H1 (cell line): Measurements from ENCODE around the gene PIK3R6. TPM values are rescaled to one million over a fixed set of nuclear protein-coding genes. Genes with fewer than 3 reads are reported as not detected.
A peak's percentile ranks its signal among the peaks of the same experiment; 100 is the strongest.

Experiments
- CTCF ChIA-PET: fragments of 300-600 bp; sonication (Branson Sonifier 250); formaldehyde crosslinking; loops from one replicate; lab custom pipeline; 2021; ENCODE audit not compliant: partially characterized antibody; lab: Charles Lee
- POLR2A ChIA-PET: fragments of 300-600 bp; sonication (Branson Sonifier 250); formaldehyde crosslinking; loops from one replicate; lab custom pipeline; 2021; ENCODE audit warnings: inconsistent platforms; ENCODE audit not compliant: partially characterized antibody; lab: Charles Lee
- DNase-seq, 2 experiments: peaks; one replicate each; pipeline versions ENCODE4 v3.0.0 to v3.0.0-alpha.2; 2010 to 2022; ENCODE audit warnings: low spot score in 2 of 2, low read depth in 1 of 2, mixed read lengths in 1 of 2
- FAIRE-seq: peaks from 2 replicates; lab custom pipeline; 2011; peaks lifted over from hg19 to GRCh38; lab: Jason Lieb, UNC
- H2AFZ ChIP-seq: 2 replicates; pipeline ENCODE4 v1.8.1; 2012; ENCODE audit warnings: low read length, inconsistent platforms
- H2AK5ac ChIP-seq: 2 replicates; pipeline ENCODE4 v1.6.1; 2013; ENCODE audit warnings: low read depth, low read length
- H2BK120ac ChIP-seq: replicated peaks from 2 replicates; pipeline ENCODE3; 2013; ENCODE audit warnings: low read depth, low read length, inconsistent platforms
- H2BK12ac ChIP-seq: 2 replicates; pipeline ENCODE4 v1.6.1; 2013; ENCODE audit warnings: low read depth, low read length
- H2BK15ac ChIP-seq: 2 replicates; pipeline ENCODE4 v1.6.1; 2013; ENCODE audit warnings: low read length
- H2BK20ac ChIP-seq: 2 replicates; pipeline ENCODE4 v1.6.1; 2013; ENCODE audit warnings: low read length
- H2BK5ac ChIP-seq: 2 replicates; pipeline ENCODE4 v1.6.1; 2013; ENCODE audit warnings: low read depth, low read length
- H3K14ac ChIP-seq: 2 replicates; pipeline ENCODE4 v1.6.1; 2013; ENCODE audit warnings: inconsistent platforms; ENCODE audit not compliant: insufficient read length
- H3K18ac ChIP-seq: 2 replicates; pipeline ENCODE4 v1.6.1; 2013; ENCODE audit warnings: low read length; ENCODE audit errors: extremely low read depth
- H3K23ac ChIP-seq: 2 replicates; pipeline ENCODE4 v1.6.1; 2013; ENCODE audit warnings: inconsistent platforms; ENCODE audit not compliant: insufficient read length
- H3K23me2 ChIP-seq: 2 replicates; pipeline ENCODE4 v1.6.1; 2013; ENCODE audit warnings: low read depth, low read length
- H3K27ac ChIP-seq: 2 replicates; pipeline ENCODE4 v1.6.1; 2011; ENCODE audit warnings: low read depth, low read length, inconsistent platforms
- H3K27me3 ChIP-seq, 4 experiments: replicated peaks in 1 of 4; 1 replicate in 1 of 4; 2 replicates in 3 of 4; pipeline versions ENCODE4 v1.6.1 to v1.8.1; 2011 to 2013; ENCODE audit warnings: low read length in 3 of 4, mild to moderate bottlenecking in 3 of 4, inconsistent platforms in 2 of 4, mixed read lengths in 2 of 4, moderate library complexity in 1 of 4; ENCODE audit not compliant: control insufficient read depth in 3 of 4, insufficient read depth in 3 of 4; ENCODE audit errors: extremely low read depth in 1 of 4
- H3K36me3 ChIP-seq, 4 experiments: 2 replicates each; pipeline versions ENCODE4 v1.6.1 to v1.8.1; 2011 to 2013; ENCODE audit warnings: mild to moderate bottlenecking in 4 of 4, low read length in 3 of 4, moderate library complexity in 2 of 4, control low read depth in 1 of 4, inconsistent platforms in 1 of 4; ENCODE audit not compliant: insufficient read depth in 4 of 4, control insufficient read depth in 2 of 4
- H3K4ac ChIP-seq: replicated peaks from 2 replicates; pipeline ENCODE3; 2013; ENCODE audit warnings: low read length, low read depth, mixed read lengths, inconsistent platforms; ENCODE audit not compliant: insufficient read length
- H3K4me1 ChIP-seq, 4 experiments: replicated peaks in 1 of 4; 1 replicate in 1 of 4; 2 replicates in 3 of 4; pipeline versions ENCODE4 v1.6.1 to v1.8.1; 2011 to 2013; ENCODE audit warnings: low read length in 3 of 4, inconsistent platforms in 2 of 4, mixed read lengths in 1 of 4; ENCODE audit not compliant: insufficient read depth in 4 of 4, control insufficient read depth in 3 of 4
- H3K4me2 ChIP-seq, 2 experiments: 2 replicates each; pipeline versions ENCODE4 v1.6.1 to v1.8.1; 2011 to 2013; ENCODE audit warnings: low read depth in 2 of 2, low read length in 2 of 2, control low read depth in 1 of 2, inconsistent platforms in 1 of 2, mild to moderate bottlenecking in 1 of 2; ENCODE audit not compliant: insufficient read depth in 1 of 2
- H3K4me3 ChIP-seq, 4 experiments: fragments of 200-600, 300-600 bp in 1 of 4; sonication (generic), shearing (Covaris generic), sonication (Bioruptor Twin) in 1 of 4; 2 replicates each; pipeline versions ENCODE4 v1.5.1 to v1.8.1; 2011 to 2016; ENCODE audit warnings: low read length in 4 of 4, low read depth in 3 of 4, control low read depth in 2 of 4, inconsistent platforms in 2 of 4, mild to moderate bottlenecking in 2 of 4, mixed read lengths in 1 of 4, moderate library complexity in 1 of 4; ENCODE audit not compliant: insufficient read depth in 2 of 4; ENCODE audit errors: extremely low read depth in 1 of 4
- H3K56ac ChIP-seq: replicated peaks from 2 replicates; pipeline ENCODE3; 2013; ENCODE audit warnings: low read depth, mild to moderate bottlenecking, mixed read lengths, low read length, inconsistent platforms; ENCODE audit not compliant: insufficient read length
- H3K79me1 ChIP-seq: 2 replicates; pipeline ENCODE4 v1.6.1; 2013; ENCODE audit warnings: low read depth, low read length, control low read depth
- H3K79me2 ChIP-seq, 2 experiments: 2 replicates each; pipeline versions ENCODE4 v1.6.1 to v1.8.1; 2012 to 2013; ENCODE audit warnings: low read length in 2 of 2, mild to moderate bottlenecking in 2 of 2, inconsistent platforms in 1 of 2; ENCODE audit not compliant: insufficient read depth in 2 of 2, control insufficient read depth in 1 of 2
- H3K9ac ChIP-seq, 4 experiments: replicated peaks in 1 of 4; 1 replicate in 1 of 4; 2 replicates in 3 of 4; pipeline versions ENCODE4 v1.6.1 to v1.8.1; 2011 to 2013; ENCODE audit warnings: low read depth in 3 of 4, low read length in 3 of 4, control low read depth in 2 of 4, mild to moderate bottlenecking in 2 of 4, moderate library complexity in 2 of 4, inconsistent platforms in 1 of 4; ENCODE audit errors: extremely low read depth in 1 of 4
- H3K9me3 ChIP-seq, 2 experiments: 2 replicates each; pipeline versions ENCODE4 v1.6.1 to v1.8.1; 2012 to 2013; ENCODE audit warnings: mild to moderate bottlenecking in 2 of 2, moderate library complexity in 2 of 2, control low read depth in 1 of 2, inconsistent platforms in 1 of 2, low read depth in 1 of 2, low read length in 1 of 2, mixed read lengths in 1 of 2; ENCODE audit not compliant: insufficient read depth in 2 of 2
- H4K20me1 ChIP-seq, 2 experiments: replicated peaks in 1 of 2; 2 replicates each; pipeline versions ENCODE3 to v1.8.1; 2011 to 2013; ENCODE audit warnings: inconsistent platforms in 2 of 2, low read length in 2 of 2, mild to moderate bottlenecking in 1 of 2; ENCODE audit not compliant: insufficient read depth in 2 of 2, control insufficient read depth in 1 of 2
- H4K5ac ChIP-seq: 2 replicates; pipeline ENCODE4 v1.6.1; 2013; ENCODE audit warnings: low read length, low read depth, mixed read lengths, inconsistent platforms; ENCODE audit not compliant: insufficient read length
- H4K8ac ChIP-seq: 2 replicates; pipeline ENCODE4 v1.8.0; 2013; ENCODE audit warnings: mild to moderate bottlenecking, moderate library complexity, low read length, inconsistent platforms; ENCODE audit not compliant: insufficient read depth; ENCODE audit errors: extremely low read depth
- H4K91ac ChIP-seq: replicated peaks from 2 replicates; pipeline ENCODE3; 2013; ENCODE audit warnings: low read length, mixed read lengths, inconsistent platforms; ENCODE audit not compliant: insufficient read length
- E2F6 ChIP-seq: IDR thresholded peaks from 2 replicates; pipeline ENCODE4 v1.6.1; 2012; ENCODE audit warnings: inconsistent platforms
- HDAC2 ChIP-seq, 2 experiments: fragments of 300-600 bp in 1 of 2; sonication (generic) in 1 of 2; IDR thresholded peaks; 2 replicates each; pipeline ENCODE4 v1.6.1; 2011 to 2012; ENCODE audit warnings: low read depth in 2 of 2, low read length in 2 of 2, mild to moderate bottlenecking in 2 of 2, moderate library complexity in 2 of 2, borderline replicate concordance in 1 of 2, inconsistent platforms in 1 of 2
- KDM1A ChIP-seq: fragments of 200-600, 300-600 bp; sonication (generic); IDR thresholded peaks from 2 replicates; pipeline ENCODE4 v1.7.1; 2016; ENCODE audit warnings: mild to moderate bottlenecking, low read length, borderline replicate concordance
- MAFK ChIP-seq: IDR thresholded peaks from 2 replicates; pipeline ENCODE4 v1.6.1; 2012; ENCODE audit warnings: low read depth, mild to moderate bottlenecking, improper control_type of control experiment, low read length
- POU5F1 ChIP-seq: IDR thresholded peaks from 2 replicates; pipeline ENCODE4 v1.6.1; 2011; ENCODE audit warnings: low read depth, mild to moderate bottlenecking, low read length, moderate library complexity
- SIN3A ChIP-seq, 2 experiments: IDR thresholded peaks in 1 of 2; conservative IDR thresholded peaks in 1 of 2; 2 replicates each; pipeline ENCODE4 v1.6.1; 2011 to 2012; ENCODE audit warnings: low read length in 2 of 2, improper control_type of control experiment in 1 of 2, low read depth in 1 of 2, mild to moderate bottlenecking in 1 of 2
- SP4 ChIP-seq: IDR thresholded peaks from 2 replicates; pipeline ENCODE4 v1.6.1; 2012; ENCODE audit warnings: low read length, inconsistent platforms
- TAF7 ChIP-seq: optimal IDR thresholded peaks from 2 replicates; pipeline ENCODE3; 2011; ENCODE audit warnings: low read depth, mild to moderate bottlenecking, inconsistent platforms, low read length, moderate library complexity, borderline replicate concordance
- ZNF274 ChIP-seq: IDR thresholded peaks from 2 replicates; pipeline ENCODE4 v1.7.0; 2012; ENCODE audit warnings: low read length, borderline replicate concordance; ENCODE audit errors: extremely low read depth
- WGBS, 2 experiments: shearing (Covaris generic) in 1 of 2; methylation state at CpG; one replicate each; pipeline versions ENCODE4 v1.1.6 to v1.1.7; 2013 to 2015; ENCODE audit warnings: low lambda C conversion rate in 2 of 2, mixed read lengths in 2 of 2, inconsistent platforms in 1 of 2, low coverage in 1 of 2, missing lambda C conversion rate in 1 of 2; ENCODE audit not compliant: insufficient replicate concordance in 2 of 2, insufficient coverage in 1 of 2, insufficient read length in 1 of 2; ENCODE audit errors: extremely low coverage in 1 of 2, missing lambda C conversion rate in 1 of 2; 5-methylcytosine and 5-hydroxymethylcytosine counted together
- polyA plus RNA-seq, 7 experiments: library from polyadenylated mRNA; depleted of rRNA in 3 of 7; stranded (reverse) in 5 of 7; unstranded in 2 of 7; fragments of >200 nt in 5 of 7; fragments of 200-250 nt in 2 of 7; gene quantifications; 1 replicate in 5 of 7; 2 replicates in 1 of 7; 4 replicates in 1 of 7; pipeline versions ENCODE4 v1.2.1 to v1.2.3, GENCODE V29; 2011 to 2013; ENCODE audit warnings: missing spikeins in 2 of 7, mixed read lengths in 2 of 7
- total RNA-seq: library from RNA; stranded (reverse); fragmentation: NEBNext Ultra II Directional; extraction: Animal tissue kit (Norgen Biotek cat#: 25700); gene quantifications from 2 replicates; pipeline ENCODE4 v1.2.1, GENCODE V29; 2021

PIK3R6 gene
- total and polyA plus RNA-seq, 2 of the 8 experiments (the other 6 are each of a cell fraction or from before 2014, with no cell fraction given), result 0.24 to 1.2 TPM

GRCh38 chr17:8829036-8829941, 38.2 kb downstream of the PIK3R6 start:
- no peak overlapping the region for H3K9ac ChIP-seq
- H3K23me2 ChIP-seq, result peaks cover 9% of the 10 kb centered on the region
- peak overlapping the region; percentile 35; the same call in 1 of the 2 replicates for H2BK12ac ChIP-seq
- H3K23ac ChIP-seq, result no peak overlapping the region
- FAIRE-seq, result no peak
- H3K4me2 ChIP-seq, result no peak overlapping the region
- no peaks in the 10 kb centered on the region for H3K79me2 ChIP-seq
- no peak overlapping the region for H3K4me3 ChIP-seq
- H2BK20ac ChIP-seq, result peak overlapping the region; percentile 24; the same call in 1 of the 2 replicates
- no peak overlapping the region for H2BK120ac ChIP-seq
- no peak overlapping the region for H2AFZ ChIP-seq
- no peaks in the 10 kb centered on the region for H3K27me3 ChIP-seq
- peak overlapping the region; percentile 65; the same call in 1 of the 2 replicates for H2BK15ac ChIP-seq
- H4K5ac ChIP-seq, result no peak overlapping the region
- peak overlapping the region; percentile 41 for H4K91ac ChIP-seq
- CTCF ChIA-PET, result interaction anchor here (1.0 to 5.0 kb wide), 12 partner anchors 10 to 166 kb away, joined by 3 to 33 read pairs (median 14); partner anchors contain the start of gene MFSD6L
- H3K14ac ChIP-seq, result no peak overlapping the region
- peak in 1 of 2 experiments; percentile 36 for DNase-seq
- H3K36me3 ChIP-seq, result no peaks in the 10 kb centered on the region
- no peak overlapping the region for H3K18ac ChIP-seq
- 0 out of 4 replicates have a peak, but pooled peaks cover 0 to 4% of the 10 kb centered on the region in 2 experiments for H3K9me3 ChIP-seq
- H2AK5ac ChIP-seq, result peak overlapping the region; percentile 87
- H3K4ac ChIP-seq, result no peak overlapping the region
- no peak overlapping the region for H3K27ac ChIP-seq
- H3K56ac ChIP-seq, result no peak overlapping the region
- WGBS, 2 experiments, result 90% methylated on average over 16 of the region's 16 CpGs; no CpG with 5 or more reads in 1 of the 2 experiments
- peak overlapping the region; percentile 40 for H2BK5ac ChIP-seq
- peaks cover 0 to 11% (median 0%) of the 10 kb centered on the region in 4 experiments; a peak in 4 of 7 replicates for H3K4me1 ChIP-seq
- POLR2A ChIA-PET, result interaction anchor here (1.1 kb wide), 1 partner anchor 30 kb away, joined by 4 read pairs; the partner anchor contains the start of gene MFSD6L
- H4K8ac ChIP-seq, result no peak overlapping the region
- peaks cover 0 to 5% of the 10 kb centered on the region in 2 experiments for H4K20me1 ChIP-seq
- 0 out of 2 replicates have a peak, but pooled peaks cover 3% of the 10 kb centered on the region for H3K79me1 ChIP-seq
- TF ChIP-seq ZNF274 (no peak), SP4 (no peak), POU5F1 (no peak), KDM1A (no peak), E2F6 (no peak), SIN3A (conservative IDR thresholded peaks at IDR 0.05 in 1 of 2, IDR thresholded peaks at IDR 0.05 in 1 of 2; ENCODE audit: low read depth in 1 of 2, low read length in 2 of 2) (no peak), TAF7 (no peak), HDAC2 (IDR thresholded peaks at IDR 0.05; ENCODE audit: borderline replicate concordance in 1 of 2, low read depth in 2 of 2, low read length in 2 of 2) (no peak), MAFK (no peak)
